ENCODE data around the gene C1orf210. TPM values are rescaled to one million over a fixed set of nuclear protein-coding genes. Genes with fewer than 3 reads are reported as not detected.
A peak's percentile ranks its signal among the peaks of the same experiment; 100 is the strongest.

The C1orf210 gene
- total RNA-seq, 1 experiment from 2014 or later = 5.9 TPM

DNA sequence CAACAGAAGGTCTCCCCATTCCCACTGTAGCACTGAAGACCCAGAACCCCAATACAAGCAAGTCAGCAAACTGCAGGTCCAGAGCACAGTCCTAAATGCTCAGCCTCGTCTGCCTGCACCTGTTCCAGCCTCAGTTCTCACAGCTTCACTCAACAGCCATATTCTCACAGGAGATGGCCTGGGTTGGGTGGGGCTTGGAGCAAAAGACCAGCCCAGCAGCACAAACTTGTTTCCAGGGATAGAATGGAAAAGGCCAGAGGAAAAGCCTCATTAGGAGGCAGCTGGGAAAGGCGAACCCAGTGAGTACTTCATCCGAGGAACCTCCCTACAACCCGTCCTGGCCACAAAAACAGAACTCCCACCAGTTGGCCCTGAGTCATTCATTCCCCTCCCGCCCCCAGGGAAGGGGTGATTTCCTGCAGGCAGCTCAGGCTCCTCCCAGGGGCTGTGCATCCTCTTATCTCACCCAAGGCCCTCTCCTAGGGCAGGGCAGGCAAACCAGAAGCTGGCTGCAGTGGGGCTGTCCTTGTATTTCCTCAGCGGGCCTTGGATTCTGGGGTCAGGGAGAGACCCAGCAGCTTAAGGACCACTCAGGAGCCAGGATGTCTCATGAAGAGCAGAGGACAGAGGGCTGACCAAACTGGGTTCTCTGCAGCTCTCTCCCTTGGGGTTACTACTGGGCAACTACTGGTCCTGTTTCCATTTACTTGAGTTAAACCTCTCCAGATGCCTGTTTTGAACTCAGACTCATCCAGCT is 44.8 kb upstream of the C1orf210 start:
- no CpG with 5 or more reads among the region's 6 CpGs for WGBS (ENCODE audit: extremely low coverage, insufficient read length, low lambda C conversion rate)
- no peak overlapping the region for H3T11ph ChIP-seq (ENCODE audit: low read length)
- no peak overlapping the region for H4K91ac ChIP-seq (ENCODE audit: insufficient read length, low read depth, low read length)
- 0 out of 2 replicates have a peak overlapping the region, but pooled peaks have one; percentile 72 for H2BK15ac ChIP-seq (ENCODE audit: low read depth, low read length)
- Mint-ChIP-seq H3K27ac (peak overlapping the region in 1 of 3 experiments; percentile 44; a peak in 2 of 7 replicates), H3K36me3 (ENCODE audit: insufficient read depth in 1 of 3, low read depth in 3 of 3) (peaks cover 0 to 8% (median 5%) of the 10 kb centered on the region in 3 experiments; a peak in 6 of 7 replicates), H3K9me3 (peaks cover 17 to 25% of the 10 kb centered on the region in 2 experiments), H3K4me1 (peaks cover 12 to 21% of the 10 kb centered on the region in 2 experiments), H3K4me3 (no peak overlapping the region), H3K27me3 (ENCODE audit: low read depth) (peaks cover 3% of the 10 kb centered on the region; the same call in 1 of the 2 replicates)
- H2BK20ac ChIP-seq (ENCODE audit: low read depth, low read length, poor library complexity, severe bottlenecking) = no peak overlapping the region
- H3K4ac ChIP-seq (ENCODE audit: low read depth, low read length) = no peak overlapping the region
- H3K18ac ChIP-seq (ENCODE audit: insufficient read length, low read depth, low read length) = no peak overlapping the region
- H3K23me2 ChIP-seq (ENCODE audit: insufficient read length, low read depth, low read length, poor library complexity, severe bottlenecking) = no peaks in the 10 kb centered on the region
- no peak overlapping the region for H4K5ac ChIP-seq (ENCODE audit: insufficient read length, low read depth, low read length)
- H2AK5ac ChIP-seq (ENCODE audit: insufficient read length, low read length) = no peak overlapping the region
- TF ChIP-seq, protein P1, sequence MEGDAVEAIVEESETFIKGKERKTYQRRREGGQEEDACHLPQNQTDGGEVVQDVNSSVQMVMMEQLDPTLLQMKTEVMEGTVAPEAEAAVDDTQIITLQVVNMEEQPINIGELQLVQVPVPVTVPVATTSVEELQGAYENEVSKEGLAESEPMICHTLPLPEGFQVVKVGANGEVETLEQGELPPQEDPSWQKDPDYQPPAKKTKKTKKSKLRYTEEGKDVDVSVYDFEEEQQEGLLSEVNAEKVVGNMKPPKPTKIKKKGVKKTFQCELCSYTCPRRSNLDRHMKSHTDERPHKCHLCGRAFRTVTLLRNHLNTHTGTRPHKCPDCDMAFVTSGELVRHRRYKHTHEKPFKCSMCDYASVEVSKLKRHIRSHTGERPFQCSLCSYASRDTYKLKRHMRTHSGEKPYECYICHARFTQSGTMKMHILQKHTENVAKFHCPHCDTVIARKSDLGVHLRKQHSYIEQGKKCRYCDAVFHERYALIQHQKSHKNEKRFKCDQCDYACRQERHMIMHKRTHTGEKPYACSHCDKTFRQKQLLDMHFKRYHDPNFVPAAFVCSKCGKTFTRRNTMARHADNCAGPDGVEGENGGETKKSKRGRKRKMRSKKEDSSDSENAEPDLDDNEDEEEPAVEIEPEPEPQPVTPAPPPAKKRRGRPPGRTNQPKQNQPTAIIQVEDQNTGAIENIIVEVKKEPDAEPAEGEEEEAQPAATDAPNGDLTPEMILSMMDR (conservative IDR thresholded peaks at IDR 0.05) = no peak
- H3K27ac ChIP-seq (ENCODE audit: insufficient read length, low read depth, low read length) = no peak overlapping the region
- no peaks in the 10 kb centered on the region for H3K9me3 ChIP-seq (ENCODE audit: control insufficient read depth, low read depth, low read length)
- H2AFZ ChIP-seq (ENCODE audit: low read length) = no peak overlapping the region
- no peaks in the 10 kb centered on the region for H4K20me1 ChIP-seq (ENCODE audit: control insufficient read depth, insufficient read depth, insufficient read length)
- DNase-seq = peak; percentile 76
- H3K14ac ChIP-seq (ENCODE audit: insufficient read depth, low read length) = peak overlapping the region; percentile 61
- no peak overlapping the region for H3K56ac ChIP-seq (ENCODE audit: insufficient read length, low read depth, low read length)
- H3K23ac ChIP-seq (ENCODE audit: insufficient read length, low read depth, low read length) = no peak overlapping the region
- no peaks in the 10 kb centered on the region for H3K79me2 ChIP-seq (ENCODE audit: insufficient read depth, low read length)
- H2BK5ac ChIP-seq (ENCODE audit: insufficient read length, low read length) = no peak overlapping the region
- H3K79me1 ChIP-seq (ENCODE audit: insufficient read depth, low read depth, low read length, poor library complexity, severe bottlenecking) = no peaks in the 10 kb centered on the region
- H2BK120ac ChIP-seq (ENCODE audit: low read depth, low read length, poor library complexity, severe bottlenecking) = no peak overlapping the region
- H3K27me3 ChIP-seq (ENCODE audit: insufficient read depth, low read length) = no peaks in the 10 kb centered on the region
- H2BK12ac ChIP-seq (ENCODE audit: insufficient read length, low read depth, low read length) = no peak overlapping the region
- no peaks in the 10 kb centered on the region for H3K4me1 ChIP-seq (ENCODE audit: insufficient read depth, low read length)
- no peak overlapping the region for H4K8ac ChIP-seq (replicated peaks; ENCODE audit: insufficient read length, low read depth, low read length)
- H3K4me2 ChIP-seq (ENCODE audit: insufficient read depth, insufficient read length, low read length) = no peak overlapping the region
- no peak overlapping the region for H3K9ac ChIP-seq (ENCODE audit: extremely low read depth, insufficient read length, low read length)

All from H9 (cell line).